SK-N-MC (cell line): ENCODE measurements around the gene RARRES2.

Experiments
- EZH2 ChIP-seq: fragments of 200-600 bp; sonication (generic); IDR thresholded peaks from one replicate; pipeline ENCODE4 v1.6.1; 2017; ENCODE audit warnings: antibody characterized with exemption
- FOXP2 ChIP-seq: optimal IDR thresholded peaks from 2 replicates; pipeline ENCODE3; 2011; ENCODE audit warnings: mild to moderate bottlenecking, moderate library complexity; ENCODE audit not compliant: insufficient read depth; ENCODE audit errors: extremely low read length, control extremely low read depth
- POLR2AphosphoS5 ChIP-seq: IDR thresholded peaks from 2 replicates; pipeline ENCODE4 v1.6.1; 2012; ENCODE audit warnings: mild to moderate bottlenecking, low read depth, low read length, borderline replicate concordance

DNA sequence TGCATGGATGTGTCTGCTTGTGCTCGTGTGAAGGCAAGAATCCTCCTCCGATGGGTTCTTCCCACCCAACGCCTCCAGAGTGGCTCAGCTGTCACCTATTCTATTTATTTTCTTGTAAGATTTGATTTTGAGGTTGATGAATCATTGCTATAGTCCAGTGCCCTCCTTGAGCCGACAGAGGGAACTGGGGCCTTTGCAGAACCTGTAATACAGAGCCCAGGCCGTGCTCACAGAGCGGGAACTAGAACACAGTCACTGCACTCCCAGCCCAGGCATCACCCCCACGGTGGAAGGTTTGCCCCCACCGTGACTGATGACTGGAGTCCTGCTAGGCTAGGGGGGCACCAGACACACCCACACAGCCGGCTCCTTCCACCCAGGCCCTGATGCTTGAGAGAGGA, 2.0 kb downstream of the RARRES2 start:
- TF ChIP-seq EZH2 (no peak), POLR2AphosphoS5 (no peak), FOXP2 (no peak)
